ENCODE results near the gene IL23R.

- TF ChIP-seq ARNT (IDR thresholded peaks at IDR 0.05) (no peak), FOXM1 (IDR thresholded peaks at IDR 0.05; ENCODE audit: borderline replicate concordance) (no peak), NFRKB (IDR thresholded peaks at IDR 0.05) (no peak), HDGF (IDR thresholded peaks at IDR 0.05; ENCODE audit: borderline replicate concordance) (no peak), SP1 (IDR thresholded peaks at IDR 0.05) (no peak), FOXK2 (IDR thresholded peaks at IDR 0.05) (no peak), TARDBP (IDR thresholded peaks at IDR 0.05) (no peak), LEF1 (IDR thresholded peaks at IDR 0.05; ENCODE audit: borderline replicate concordance) (no peak)
These were observed 124.0 kb downstream of the IL23R start for GRCh38 chr1:67290236-67290635.
